GM21447 (cell line): ENCODE results near the gene SFXN5.
"Not testable (repeated sequence)": the region's sequence is repeated elsewhere in the genome, so short reads cannot be mapped to it uniquely, and the experiment has no call there.

ENCODE experiments used
- ATAC-seq: cut with Tn5 transposase; IDR thresholded peaks from one replicate; pipeline ENCODE4 v1.9.1; 2021; ENCODE audit not compliant: unreplicated experiment

Gene SFXN5

DNA sequence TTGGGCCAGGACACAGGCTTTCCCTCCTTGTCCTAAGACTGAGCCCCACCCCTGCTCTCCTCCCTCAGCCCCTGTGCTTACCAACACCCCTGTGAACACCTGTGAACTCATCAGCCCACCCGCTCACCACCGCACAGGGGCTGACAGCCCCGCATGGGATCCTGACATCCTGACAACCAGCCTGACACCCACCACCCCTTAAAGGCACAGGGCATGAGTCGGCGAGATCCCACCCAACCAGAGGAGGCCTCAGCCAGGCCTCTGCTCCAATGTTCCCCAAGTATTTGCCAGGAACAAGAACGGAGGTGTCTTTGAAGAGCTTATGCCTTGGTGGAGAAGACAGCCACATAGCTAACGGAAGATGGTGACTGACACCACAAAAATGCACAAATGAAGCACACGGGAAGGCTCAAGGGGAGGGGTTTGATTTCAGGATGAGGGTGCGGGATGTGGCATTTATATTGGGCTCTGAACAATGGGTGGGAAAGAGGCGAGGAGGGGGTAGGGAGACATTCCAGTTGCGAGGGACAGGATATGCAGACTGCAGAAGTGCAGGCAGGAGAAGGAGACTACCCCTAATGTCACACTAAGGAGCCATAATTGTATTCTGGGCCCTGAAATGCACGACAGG is 30.2 kb upstream of the SFXN5 start:
- ATAC-seq, result no peak

DNA sequence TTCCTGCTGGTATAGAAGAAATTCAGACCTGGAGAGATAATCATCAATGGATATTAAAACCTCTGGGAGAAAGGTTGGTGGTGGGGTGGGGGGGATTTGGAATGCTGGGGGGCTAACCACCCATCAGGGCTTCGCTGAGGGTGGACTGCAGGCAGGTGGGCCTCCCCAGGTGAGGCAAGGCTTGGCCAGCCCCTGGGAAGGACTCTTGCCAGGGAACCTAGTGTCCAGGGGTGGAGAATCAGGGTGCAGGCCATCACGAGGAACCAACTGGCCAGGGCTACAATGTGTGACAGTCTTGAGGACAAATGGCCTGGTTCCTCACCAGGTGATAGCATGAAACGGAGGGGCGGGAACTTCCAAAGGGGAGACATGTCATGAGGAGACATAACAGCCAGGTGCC is 29.4 kb upstream of the SFXN5 start:
- ATAC-seq, result no peak

GRCh38 chr2:73099486-73099885 is 28.0 kb upstream of the SFXN5 start:
- no peak for ATAC-seq

GRCh38 chr2:73095910-73096309 is 24.4 kb upstream of the SFXN5 start:
- no peak for ATAC-seq

- not testable (repeated sequence) for ATAC-seq
Observed at GRCh38 chr2:73093601-73094218, 22.2 kb upstream of the SFXN5 start.

GRCh38 chr2:73092146-73092783 is 20.8 kb upstream of the SFXN5 start:
- no peak for ATAC-seq

GRCh38 chr2:73091696-73092095 is 20.2 kb upstream of the SFXN5 start:
- no peak for ATAC-seq

- no peak for ATAC-seq
Observed at GRCh38 chr2:73091164-73091563, 19.7 kb upstream of the SFXN5 start.

DNA sequence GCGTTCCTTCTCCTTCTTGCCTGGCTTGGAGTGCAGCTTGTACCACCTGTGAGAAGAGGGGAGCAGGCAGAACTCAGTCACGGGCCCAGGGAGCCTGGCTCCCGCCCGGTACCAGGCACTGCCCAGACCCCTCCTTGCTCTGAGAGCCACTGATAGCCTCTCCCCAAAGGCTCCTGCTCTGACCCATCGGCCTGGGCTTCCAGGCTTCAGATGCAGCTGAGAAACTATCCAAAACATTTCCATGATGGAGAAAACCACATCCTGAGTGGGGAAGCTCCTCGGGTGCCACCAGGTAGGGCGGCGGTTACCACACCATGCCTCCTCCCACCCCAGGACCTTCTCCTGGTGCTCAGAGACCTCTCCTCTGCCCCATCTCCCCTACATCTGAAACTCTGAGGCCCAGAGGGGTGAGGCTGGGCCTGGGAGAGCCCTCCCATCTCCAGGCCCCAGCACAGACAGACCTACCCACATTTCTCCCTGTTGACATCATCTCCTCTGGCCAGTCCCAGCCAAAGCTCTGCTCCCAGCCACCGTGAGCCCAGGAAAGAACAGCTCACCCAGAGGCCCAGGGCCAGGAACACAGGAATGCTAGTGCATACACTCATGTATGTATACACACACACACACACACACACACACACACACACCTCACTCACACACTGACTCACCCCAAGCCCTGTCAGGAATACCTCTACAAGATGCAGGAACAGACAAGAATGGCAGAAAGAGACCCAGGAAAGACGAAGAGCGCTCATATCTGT is 17.9 kb upstream of the SFXN5 start:
- no peak for ATAC-seq

- no peak for ATAC-seq
Observed at GRCh38 chr2:73088703-73089102, 17.2 kb upstream of the SFXN5 start.

DNA sequence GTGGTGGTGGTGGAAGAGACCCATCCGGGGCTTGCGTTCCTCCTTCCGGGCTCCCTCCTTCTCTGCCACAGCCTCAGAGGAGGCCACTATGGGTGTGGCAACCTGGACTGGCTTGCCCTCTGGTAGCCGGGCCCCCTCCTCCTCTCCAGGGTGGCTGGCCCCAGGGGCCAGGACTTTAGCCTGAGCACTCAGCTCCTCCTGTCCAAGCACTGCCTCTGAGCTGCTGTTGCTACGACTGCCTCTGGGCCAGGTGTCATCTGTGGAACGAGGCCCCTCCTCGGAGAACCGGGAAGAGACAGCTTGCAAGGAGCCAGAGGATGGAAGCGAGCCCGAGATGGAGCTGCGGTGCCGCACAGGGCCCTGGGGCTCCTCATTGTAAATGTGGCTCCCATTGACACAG is 16.7 kb upstream of the SFXN5 start:
- no peak for ATAC-seq

- ATAC-seq, result no peak
Observed at GRCh38 chr2:73087311-73087710, 15.8 kb upstream of the SFXN5 start.

DNA sequence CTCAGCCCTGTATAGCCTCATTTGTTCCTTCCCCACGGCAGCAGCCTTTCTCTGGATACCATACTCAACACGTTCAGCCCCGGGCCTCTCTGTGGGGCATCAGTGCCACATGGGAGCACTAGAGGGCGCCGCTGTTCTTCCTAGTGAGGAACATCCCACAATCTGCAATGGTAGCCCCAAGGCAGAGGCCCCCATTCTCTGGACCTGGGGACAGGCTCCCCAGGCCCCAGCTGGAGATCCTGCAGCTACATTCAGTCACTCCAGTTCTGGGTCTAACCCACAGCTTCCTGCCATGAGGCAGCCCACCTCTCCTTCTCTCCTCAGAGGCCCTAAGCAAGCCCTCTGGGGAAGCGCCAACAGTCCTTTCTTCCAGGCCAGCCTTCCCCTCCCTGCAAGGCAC is 14.2 kb upstream of the SFXN5 start:
- ATAC-seq, result peak; percentile 84

DNA sequence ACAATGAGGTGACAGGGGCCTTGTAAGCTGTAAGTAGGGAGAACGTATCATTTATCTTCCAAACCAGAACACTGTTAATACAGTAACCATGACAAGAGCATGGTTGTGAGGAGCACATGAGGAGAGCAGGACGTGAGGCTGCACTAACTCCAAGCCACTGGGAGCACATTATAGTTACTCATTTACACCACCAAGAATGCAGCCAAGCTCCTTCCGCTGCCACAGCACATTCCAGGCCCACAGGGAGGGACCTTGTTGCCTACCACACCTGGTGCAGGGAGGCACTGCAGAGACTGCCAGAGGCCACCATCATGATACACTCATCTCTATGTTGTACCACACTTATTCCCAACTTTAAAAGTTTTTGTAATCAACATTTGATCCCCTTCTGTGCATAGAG is 13.5 kb upstream of the SFXN5 start:
- no peak for ATAC-seq

GRCh38 chr2:73083886-73084800 is 12.6 kb upstream of the SFXN5 start:
- ATAC-seq, result no peak

DNA sequence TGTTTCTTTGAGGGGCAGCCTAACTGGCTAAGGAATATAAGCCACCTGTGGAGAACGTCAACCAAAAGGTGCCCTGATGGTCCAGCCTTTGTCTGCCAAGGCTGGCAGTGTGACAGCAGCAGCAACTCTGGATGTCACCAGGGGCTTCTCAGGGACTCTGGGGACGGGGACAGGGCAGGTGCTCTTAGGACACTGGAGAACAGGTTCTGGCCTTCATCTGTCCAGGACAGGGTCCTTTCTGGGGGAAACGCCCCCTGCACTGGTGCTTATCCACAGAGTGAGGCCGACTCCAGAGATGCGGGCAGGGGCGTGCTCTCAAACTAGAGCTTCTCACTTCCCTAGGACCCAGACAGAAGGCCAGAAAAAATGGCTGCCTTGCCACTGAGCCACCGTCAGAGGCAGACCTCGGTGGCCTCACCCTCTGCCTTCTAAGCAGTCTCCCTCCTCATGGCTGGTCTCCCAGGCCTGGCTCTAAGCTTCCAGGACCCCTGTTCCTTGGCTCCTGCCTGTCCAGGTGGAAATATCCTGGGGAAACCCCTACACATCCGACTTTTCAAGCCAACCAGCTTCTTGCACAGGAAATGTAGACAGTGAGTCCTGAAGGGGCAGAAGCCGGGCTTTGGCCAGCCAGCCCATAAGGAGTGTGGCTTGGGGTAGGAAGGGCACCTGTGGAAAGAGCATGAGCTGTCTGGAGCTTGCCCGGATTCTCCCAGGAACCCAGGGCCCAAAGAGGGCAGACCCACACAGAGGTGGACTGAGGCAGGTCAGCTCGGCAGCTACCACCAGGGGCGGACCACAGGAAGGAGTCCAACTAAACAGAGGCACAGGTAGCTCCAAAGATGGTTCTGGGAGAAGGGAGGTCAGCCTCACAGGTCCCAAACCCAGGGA is 11.3 kb upstream of the SFXN5 start:
- ATAC-seq, result no peak

DNA sequence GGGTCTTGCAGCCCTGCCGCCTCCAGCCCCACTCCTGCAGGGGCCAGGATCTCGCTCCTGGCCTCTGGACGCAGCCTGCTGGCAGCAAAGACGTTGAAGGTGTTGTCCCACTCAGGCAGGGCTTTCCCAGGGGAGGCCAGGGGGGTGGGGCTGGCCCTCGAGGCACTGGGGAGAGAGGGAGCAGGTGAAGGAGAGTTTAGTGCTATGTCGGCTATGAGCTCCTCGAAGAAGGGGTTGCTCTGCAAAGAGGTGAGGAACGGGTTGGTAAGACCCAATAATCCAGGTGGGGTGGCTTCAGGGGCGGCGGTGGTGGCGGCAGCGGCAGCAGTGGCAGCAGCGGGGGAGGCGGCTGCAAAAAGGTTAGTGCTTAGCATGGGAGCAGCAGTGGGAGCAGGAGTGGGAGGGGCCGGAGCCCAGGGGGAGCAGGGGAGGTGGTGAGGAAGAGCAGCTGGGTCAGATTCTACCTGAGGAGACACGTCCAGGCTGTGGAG is 9.7 kb upstream of the SFXN5 start:
- no peak for ATAC-seq

DNA sequence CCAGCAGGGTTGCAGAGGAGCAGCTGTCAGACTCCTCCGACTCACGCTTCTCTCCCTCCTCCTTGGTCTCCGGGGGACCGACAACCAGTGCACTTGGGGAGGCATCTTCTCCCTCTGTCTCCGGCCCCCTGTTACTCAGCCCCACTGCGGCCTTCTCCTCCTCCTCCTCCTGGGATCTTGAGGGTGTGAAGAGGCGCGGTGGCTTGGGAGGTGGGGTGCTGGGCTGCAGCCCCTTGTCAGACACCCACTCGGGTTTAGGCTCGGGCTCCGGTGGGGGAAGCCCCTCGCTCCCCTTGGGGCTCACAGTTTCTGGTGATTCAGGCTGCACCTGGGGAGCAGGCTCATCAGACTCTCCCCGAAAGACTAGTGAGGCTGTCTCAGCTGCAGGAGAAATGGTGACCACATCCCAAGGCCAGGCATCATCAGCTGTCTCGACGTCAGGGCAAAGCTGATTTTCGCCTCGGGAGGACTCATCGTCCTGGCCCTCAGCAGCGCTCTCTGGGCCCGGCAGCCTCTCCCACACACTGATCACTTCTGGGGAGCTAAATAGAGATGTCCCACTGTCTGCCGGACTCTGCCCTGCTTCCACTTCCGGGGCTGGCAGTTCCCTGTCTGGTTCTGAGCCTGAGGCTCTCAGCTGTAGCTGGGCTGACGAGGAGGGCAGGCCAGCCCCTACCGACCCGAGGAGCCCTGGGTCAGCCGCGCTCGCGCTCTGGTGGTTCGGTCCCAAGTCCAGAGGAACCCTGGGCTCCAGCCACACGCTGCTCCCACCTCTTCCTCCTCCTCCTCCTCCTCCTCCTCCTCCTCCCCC is 9.0 kb upstream of the SFXN5 start:
- no peak for ATAC-seq

DNA sequence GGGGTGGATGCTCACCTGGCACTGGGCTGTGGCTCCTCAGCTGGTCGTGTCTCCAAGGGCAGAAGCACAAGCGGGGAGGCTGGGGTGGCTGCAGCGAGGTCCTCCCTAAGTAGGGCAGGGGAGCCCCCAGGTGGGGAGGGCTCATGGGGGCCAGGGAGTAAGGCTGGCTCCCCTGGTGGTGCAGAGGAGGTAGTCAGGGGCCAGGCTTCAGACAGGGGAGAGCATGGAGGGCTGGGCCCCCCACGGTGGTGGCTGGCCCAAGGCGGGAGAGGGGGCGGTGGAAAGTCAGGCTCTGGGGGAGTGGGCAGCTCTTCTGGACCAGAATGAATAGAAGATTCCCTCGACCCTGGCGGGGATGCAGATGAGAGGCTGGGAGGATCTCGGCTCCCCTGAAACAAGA is 8.1 kb upstream of the SFXN5 start:
- no peak for ATAC-seq
